Endothelial cell of umbilical vein (primary cell): ENCODE data around the gene PPM1E.

ENCODE experiments used
- CTCF ChIP-seq, 2 donors: IDR thresholded peaks; 1 replicate in 1 of 2; 2 replicates in 1 of 2; pipeline ENCODE4 v1.5.1; 2011; ENCODE audit warnings: low read length in 2 of 2, mild to moderate bottlenecking in 2 of 2, moderate library complexity in 2 of 2, control low read depth in 1 of 2, inconsistent platforms in 1 of 2, low read depth in 1 of 2; ENCODE audit not compliant: insufficient read depth in 1 of 2; ENCODE audit errors: extremely low read depth in 1 of 2
- EZH2 ChIP-seq: IDR thresholded peaks from 2 replicates; pipeline ENCODE4 v1.6.1; 2012; ENCODE audit warnings: borderline replicate concordance, low read depth, mild to moderate bottlenecking, moderate library complexity, low read length, inconsistent platforms; ENCODE audit not compliant: severe bottlenecking
- GATA2 ChIP-seq: IDR thresholded peaks from 2 replicates; pipeline ENCODE4 v1.7.0; 2011; ENCODE audit warnings: low read depth, mild to moderate bottlenecking, moderate library complexity, mixed read lengths, low read length; ENCODE audit not compliant: insufficient read length, insufficient read depth
- MAX ChIP-seq: IDR thresholded peaks from 2 replicates; pipeline ENCODE4 v1.6.1; 2011; ENCODE audit not compliant: insufficient read depth, insufficient read length
- POLR2A ChIP-seq: IDR thresholded peaks from 2 replicates; pipeline ENCODE4 v1.6.1; 2012; ENCODE audit warnings: low read depth, mild to moderate bottlenecking, control low read depth, low read length
- POLR2AphosphoS5 ChIP-seq: IDR thresholded peaks from 2 replicates; pipeline ENCODE4 v1.6.1; 2012; ENCODE audit warnings: low read depth, mild to moderate bottlenecking, control low read depth, low read length, moderate library complexity; ENCODE audit not compliant: insufficient read depth

GRCh38 chr17:58802188-58802587 lies 46.5 kb downstream of the PPM1E start:
- TF ChIP-seq EZH2 (no peak), CTCF (IDR thresholded peaks at IDR 0.05; ENCODE audit: extremely low read depth in 1 of 2, insufficient read depth in 1 of 2, low read depth in 1 of 2, low read length in 2 of 2) (no peak), GATA2 (no peak), POLR2AphosphoS5 (no peak), MAX (no peak), POLR2A (no peak)
